ENCODE data around the gene SAMD3.
"Not testable (repeated sequence)": the region's sequence is repeated elsewhere in the genome, so short reads cannot be mapped to it uniquely, and the experiment has no call there.

The SAMD3 gene

GRCh38 chr6:130183271-130184222, 39.2 kb downstream of the SAMD3 start:
- DNase-seq (ENCODE audit: low spot score), result no peak
- Histone ChIP-seq H3K4me3 (no peak overlapping the region), H3K27ac (no peak overlapping the region)
- TF ChIP-seq CTCF (IDR thresholded peaks at IDR 0.05), result no peak

GRCh38 chr6:130182466-130182865, 40.3 kb downstream of the SAMD3 start:
- no peak overlapping the region for H3K4me3 ChIP-seq
- DNase-seq (ENCODE audit: low spot score), result no peak
- no peak for TF ChIP-seq CTCF (IDR thresholded peaks at IDR 0.05)
- H3K27ac ChIP-seq, result no peak overlapping the region

- no peak for TF ChIP-seq CTCF (IDR thresholded peaks at IDR 0.05)
- DNase-seq (ENCODE audit: low spot score), result no peak
- H3K4me3 ChIP-seq, result no peak overlapping the region
- H3K27ac ChIP-seq, result no peak overlapping the region
These were observed 44.1 kb downstream of the SAMD3 start for GRCh38 chr6:130178692-130179091.

- DNase-seq (ENCODE audit: low spot score), result no peak
- TF ChIP-seq CTCF (IDR thresholded peaks at IDR 0.05), result no peak
- Histone ChIP-seq H3K27ac (no peak overlapping the region), H3K4me3 (no peak overlapping the region)
These were observed 46.4 kb downstream of the SAMD3 start for GRCh38 chr6:130176378-130176777.

- not testable (repeated sequence) for H3K4me3 ChIP-seq; H3K27ac ChIP-seq; DNase-seq (ENCODE audit: low spot score)
These were observed 49.3 kb downstream of the SAMD3 start for GRCh38 chr6:130173377-130174004.

GRCh38 chr6:130170160-130170559, 52.6 kb downstream of the SAMD3 start:
- H3K27ac ChIP-seq; DNase-seq (ENCODE audit: low spot score); H3K4me3 ChIP-seq: not testable (repeated sequence)

- Histone ChIP-seq H3K4me3 (no peak overlapping the region), H3K27ac (no peak overlapping the region)
- no peak for DNase-seq (ENCODE audit: low spot score)
- TF ChIP-seq CTCF (IDR thresholded peaks at IDR 0.05), result no peak
These were observed 55.1 kb downstream of the SAMD3 start for GRCh38 chr6:130167655-130168054.

- DNase-seq (ENCODE audit: low spot score), result no peak
- H3K4me3 ChIP-seq, result no peak overlapping the region
- TF ChIP-seq CTCF (IDR thresholded peaks at IDR 0.05), result no peak
- no peak overlapping the region for H3K27ac ChIP-seq
These were observed 58.5 kb downstream of the SAMD3 start for GRCh38 chr6:130164251-130164650.
